Heart left ventricle (tissue), 16 donors: ENCODE measurements around the gene ARID2. TPM values are rescaled to one million over a fixed set of nuclear protein-coding genes. Genes with fewer than 3 reads are reported as not detected.

Experiments
- ATAC-seq, 4 donors: fragments of 200-7000 bp; cut with Tn5 transposase; one replicate each; pipeline ENCODE4 v1.9.1; 2020 to 2022; ENCODE audit warnings: moderate library complexity in 4 of 4, mild to moderate bottlenecking in 3 of 4, moderate number of reproducible peaks in 1 of 4
- DNase-seq, 5 donors: peaks; one replicate each; pipeline ENCODE4 v3.0.0-alpha.2; 2020
- H3K27ac ChIP-seq, 12 donors: fragments of 200-600 bp; sonication (generic) in 4 of 12; one replicate each; pipeline versions ENCODE4 v1.5.0 to v1.8.0; 2016 to 2022; ENCODE audit warnings: mild to moderate bottlenecking in 2 of 12
- H3K27me3 ChIP-seq, 9 donors: fragments of 200-600 bp; sonication (generic) in 2 of 9; one replicate each; pipeline versions ENCODE4 v1.5.1 to v1.8.0; 2016 to 2022; ENCODE audit warnings: mild to moderate bottlenecking in 3 of 9
- H3K36me3 ChIP-seq, 9 donors: fragments of 200-600 bp; sonication (generic) in 2 of 9; one replicate each; pipeline versions ENCODE4 v1.5.0 to v1.8.0; 2018 to 2022; ENCODE audit warnings: mild to moderate bottlenecking in 2 of 9
- H3K4me1 ChIP-seq, 12 donors: fragments of 200-600 bp; sonication (generic) in 4 of 12; one replicate each; pipeline versions ENCODE4 v1.5.0 to v1.8.0; 2016 to 2022; ENCODE audit warnings: mild to moderate bottlenecking in 3 of 12
- H3K4me3 ChIP-seq, 12 donors: fragments of 200-600 bp; sonication (generic) in 4 of 12; one replicate each; pipeline versions ENCODE4 v1.5.0 to v1.8.0; 2017 to 2022; ENCODE audit warnings: mild to moderate bottlenecking in 9 of 12, moderate library complexity in 4 of 12
- H3K9me3 ChIP-seq, 12 donors: fragments of 200-600 bp; sonication (generic) in 4 of 12; one replicate each; pipeline versions ENCODE4 v1.5.0 to v1.8.0; 2016 to 2022; ENCODE audit warnings: mild to moderate bottlenecking in 1 of 12
- CTCF ChIP-seq, 12 donors: fragments of 200-600 bp; sonication (generic) in 4 of 12; IDR thresholded peaks; one replicate each; pipeline versions ENCODE4 v1.5.0 to v1.8.0; 2018 to 2022; ENCODE audit warnings: antibody characterized with exemption in 12 of 12, mild to moderate bottlenecking in 5 of 12
- POLR2A ChIP-seq, 2 donors: fragments of 450-650 bp; IDR thresholded peaks; one replicate each; pipeline ENCODE4 v1.6.1; 2017; ENCODE audit warnings: antibody characterized with exemption in 2 of 2, mild to moderate bottlenecking in 2 of 2, moderate library complexity in 2 of 2
- WGBS, 4 donors: extraction: QIAGEN DNeasy Blood & Tissue Kit in 2 of 4; methylation state at CpG; one replicate each; pipeline versions ENCODE4 v1.1.5 to v1.1.7; 2013 to 2018; 5-methylcytosine and 5-hydroxymethylcytosine counted together
- intact Hi-C, 10 donors: fragments of 100-400 bp; cut with DNase I; formaldehyde crosslinking; loops; one replicate each; pipeline versions ENCODE4 v1.11.1 to v1.14.2; 2022
- polyA plus RNA-seq, 2 donors: library from polyadenylated mRNA; stranded (reverse); fragments of 200-250 nt; gene quantifications; one replicate each; pipeline ENCODE4 v1.2.3, GENCODE V29; 2013
- total RNA-seq, 9 donors: library from RNA; depleted of rRNA in 2 of 9; stranded (reverse); fragments of >200 nt in 2 of 9; fragmentation: NEBNext Ultra II Directional in 3 of 9; extraction: Animal tissue kit (Norgen Biotek cat#: 25700) in 3 of 9; gene quantifications; one replicate each; pipeline versions ENCODE4 v1.1.0 to v1.2.4, GENCODE V29; 2016 to 2023
- donor health status: ischemic (EF 13 %, LVEDD 7.1; RV severe dilation, severe dysfunction).
- donor health status: healthy with polysubstance abuse.
- donor health status: DM: no; HTN: yes; CAD: no.
- donor health status: DM: no; HTN: no; CAD: no.
- donor health status: ischemic (EF 25% LVEDD 6.9; RV normal size, moderate dysfunction).
- donor health status: ischemic (EF 25% LVEDD 5.7; RV mildly dilated, moderate dysfunction).
- donor health status: healthy.
- donor health status: DM: yes; HTN: yes; CAD: no.
- donor health status: ischemic (EF 35%, LVEDD 5.7; RV mildly dilated, moderate dysfunction).
- donor health status: nonischemic (EF 11% LVEDD 7.7; RV severe dilation, severe dysfunction).
- donor health status: DM: yes; HTN: yes; CAD: no.
- donor health status: PGD.
- donor health status: ischemic (EF 29% LVEDD 5.4; RV normal size, mild dysfunction).
- donor health status: nonischemic (EF 23%, LVEDD 6.1; RV moderate dilation, normal function).

Gene ARID2
- total and polyA plus RNA-seq, 11 donors, result 5.6 to 22.6 (median 18.4) TPM

GRCh38 chr12:45831590-45831989, 102.1 kb downstream of the ARID2 start:
- ATAC-seq (no peak), DNase-seq (no peak)
- intact Hi-C loops, result no loop called here
- Histone ChIP-seq H3K27ac (no peak overlapping the region), H3K4me3 (no peak overlapping the region), H3K27me3 (no peaks in the 10 kb centered on the region), H3K4me1 (peaks cover 0 to 12% (median 0%) of the 10 kb centered on the region in 12 donors), H3K36me3 (peaks cover 0 to 19% (median 6%) of the 10 kb centered on the region in 9 donors), H3K9me3 (peaks cover 0 to 14% (median 0%) of the 10 kb centered on the region in 12 donors)
- WGBS, 4 donors, result 96 to 99% (median 98%) methylated on average over 2 of the region's 2 CpGs
- no peak for TF ChIP-seq CTCF (IDR thresholded peaks at IDR 0.05)
- TF ChIP-seq POLR2A (IDR thresholded peaks at IDR 0.05), result no peak

- TF ChIP-seq CTCF (IDR thresholded peaks at IDR 0.05) (no peak), POLR2A (IDR thresholded peaks at IDR 0.05) (no peak)
- H3K36me3 ChIP-seq, result peaks cover 0 to 31% (median 19%) of the 10 kb centered on the region in 9 donors
- no peaks in the 10 kb centered on the region for H3K27me3 ChIP-seq
- ATAC-seq (peak in 1 of 4 donors; percentile 51), DNase-seq (no peak)
- peaks cover 0 to 12% (median 0%) of the 10 kb centered on the region in 12 donors for H3K4me1 ChIP-seq
- H3K4me3 ChIP-seq, result no peak overlapping the region
- intact Hi-C loops, result no loop called here
- H3K9me3 ChIP-seq, result peaks cover 0 to 14% (median 0%) of the 10 kb centered on the region in 12 donors
- no peak overlapping the region for H3K27ac ChIP-seq
Observed at GRCh38 chr12:45833401-45833800, 103.9 kb downstream of the ARID2 start.

GRCh38 chr12:45834809-45835208, 105.3 kb downstream of the ARID2 start:
- Histone ChIP-seq H3K4me3 (no peak overlapping the region), H3K27me3 (no peaks in the 10 kb centered on the region), H3K9me3 (peaks cover 0 to 14% (median 0%) of the 10 kb centered on the region in 12 donors), H3K4me1 (peaks cover 0 to 12% (median 0%) of the 10 kb centered on the region in 12 donors), H3K27ac (no peak overlapping the region), H3K36me3 (peaks cover 0 to 45% (median 34%) of the 10 kb centered on the region in 9 donors)
- ATAC-seq (no peak), DNase-seq (no peak)
- 96 to 100% (median 97%) methylated on average over 1 of the region's 1 CpG for WGBS, 4 donors
- TF ChIP-seq CTCF (IDR thresholded peaks at IDR 0.05), result no peak
- TF ChIP-seq POLR2A (IDR thresholded peaks at IDR 0.05), result no peak
- intact Hi-C loops, result no loop called here

GRCh38 chr12:45839917-45840316, 110.4 kb downstream of the ARID2 start:
- no peak overlapping the region for H3K27ac ChIP-seq
- intact Hi-C loops, result no loop called here
- H3K4me1 ChIP-seq, result no peaks in the 10 kb centered on the region
- peaks cover 0 to 83% (median 71%) of the 10 kb centered on the region in 9 donors for H3K36me3 ChIP-seq
- ATAC-seq, result no peak
- no peak for DNase-seq
- H3K4me3 ChIP-seq, result no peak overlapping the region
- 97 to 98% (median 97%) methylated on average over 1 of the region's 1 CpG for WGBS, 4 donors
- H3K27me3 ChIP-seq, result no peaks in the 10 kb centered on the region
- no peak for TF ChIP-seq POLR2A (IDR thresholded peaks at IDR 0.05)
- TF ChIP-seq CTCF (IDR thresholded peaks at IDR 0.05), result no peak
- peaks cover 0 to 2% (median 0%) of the 10 kb centered on the region in 12 donors for H3K9me3 ChIP-seq
